K562 (cell line): ENCODE measurements around the gene ELMO1. TPM values are rescaled to one million over a fixed set of nuclear protein-coding genes. Genes with fewer than 3 reads are reported as not detected.

Experiments used
- ATAC-seq: fragments of 200-7000 bp; cut with Tn5 transposase; 3 replicates; pipeline ENCODE4 v1.9.1; 2020; ENCODE audit warnings: moderate library complexity
- BruUV-seq: library from RNA; stranded (reverse); fragments of 400-500 nt; replicated peaks from 2 replicates; lab custom pipeline; 2021; lab: Mats Ljungman, UMichigan
- CTCF ChIA-PET: fragments of 300-600 bp; formaldehyde crosslinking; extraction: SDS; loops from one replicate; lab custom pipeline; 2021; ENCODE audit warnings: low intra/inter-chr PET ratio; lab: Yijun Ruan, JAX
- POLR2A ChIA-PET: fragments of 300-600, 350-650 bp; sonication (Branson Sonifier 250); formaldehyde crosslinking; extraction: SDS; loops from one replicate; lab custom pipeline; 2021; ENCODE audit warnings: antibody characterized with exemption, inconsistent platforms; lab: Yijun Ruan, JAX
- DNase-seq, 4 experiments: peaks; one replicate each; pipeline versions ENCODE4 v3.0.0 to v3.0.0-alpha.2; 2011 to 2018; ENCODE audit warnings: low spot score in 3 of 4, mixed read lengths in 3 of 4; ENCODE audit errors: extremely low read depth in 1 of 4
- FAIRE-seq: peaks from 2 replicates; lab custom pipeline; 2011; peaks lifted over from hg19 to GRCh38; lab: Jason Lieb, UNC
- H2AFZ ChIP-seq: 2 replicates; pipeline ENCODE4 v1.6.0; 2011; ENCODE audit warnings: low read depth, low read length, control low read depth, inconsistent platforms
- H3K27ac ChIP-seq: fragments of 200-600 bp; 3 replicates; pipeline ENCODE4 v1.8.0; 2011; ENCODE audit warnings: low read depth, mild to moderate bottlenecking, control low read depth, inconsistent platforms, low read length, moderate library complexity, mixed read lengths; ENCODE audit errors: extremely low read depth
- H3K27me3 ChIP-seq, 2 experiments: fragments of 300-600 bp in 1 of 2; 2 replicates in 1 of 2; 3 replicates in 1 of 2; pipeline versions ENCODE4 v1.6.0 to v1.8.0; 2011; ENCODE audit warnings: inconsistent platforms in 2 of 2, low read length in 2 of 2, mild to moderate bottlenecking in 1 of 2, mixed read lengths in 1 of 2, moderate library complexity in 1 of 2; ENCODE audit not compliant: control insufficient read depth in 2 of 2, insufficient read depth in 2 of 2
- H3K36me3 ChIP-seq: fragments of 300-600 bp; 3 replicates; pipeline ENCODE4 v1.8.0; 2011; ENCODE audit warnings: mild to moderate bottlenecking, low read length, inconsistent platforms; ENCODE audit not compliant: control insufficient read depth, insufficient read depth
- H3K4me1 ChIP-seq, 2 experiments: fragments of 200-600 bp in 1 of 2; replicated peaks in 1 of 2; 2 replicates in 1 of 2; 3 replicates in 1 of 2; pipeline versions ENCODE4 v1.5.1 to v1.8.0; 2011; ENCODE audit warnings: inconsistent platforms in 2 of 2, low read length in 2 of 2, mild to moderate bottlenecking in 1 of 2, mixed read lengths in 1 of 2, moderate library complexity in 1 of 2; ENCODE audit not compliant: control insufficient read depth in 2 of 2, insufficient read depth in 2 of 2
- H3K4me2 ChIP-seq: 2 replicates; pipeline ENCODE4 v1.6.1; 2011; ENCODE audit warnings: low read length, control low read depth, inconsistent platforms, mixed read lengths; ENCODE audit not compliant: insufficient read depth
- H3K4me3 ChIP-seq: fragments of 200-600 bp; sonication (generic), shearing (Covaris generic); 2 replicates; pipeline ENCODE4 v1.5.1; 2016; ENCODE audit warnings: control low read depth, inconsistent platforms
- H3K79me2 ChIP-seq: fragments of 200-600 bp; 3 replicates; pipeline ENCODE4 v1.8.0; 2011; ENCODE audit warnings: low read length, inconsistent platforms; ENCODE audit not compliant: control insufficient read depth, insufficient read depth
- H3K9ac ChIP-seq, 2 experiments: 2 replicates each; pipeline versions ENCODE4 v1.6.0 to v1.6.1; 2011; ENCODE audit warnings: low read depth in 2 of 2, low read length in 2 of 2, control low read depth in 1 of 2, inconsistent platforms in 1 of 2, mild to moderate bottlenecking in 1 of 2, mixed read lengths in 1 of 2; ENCODE audit not compliant: insufficient read depth in 1 of 2
- H3K9me1 ChIP-seq: one replicate; pipeline ENCODE4 v1.6.0; 2011; ENCODE audit warnings: inconsistent platforms, mild to moderate bottlenecking, low read length, moderate library complexity; ENCODE audit not compliant: control insufficient read depth, insufficient read depth
- H3K9me3 ChIP-seq: replicated peaks from 2 replicates; pipeline ENCODE4 v1.5.1; 2011; ENCODE audit warnings: low read depth, low read length, inconsistent platforms; ENCODE audit not compliant: control insufficient read depth, insufficient read depth
- H4K20me1 ChIP-seq: replicated peaks from 2 replicates; pipeline ENCODE4 v1.6.1; 2011; ENCODE audit warnings: low read length, inconsistent platforms, mixed read lengths; ENCODE audit not compliant: control insufficient read depth, insufficient read depth
- BRF1 ChIP-seq: IDR thresholded peaks from 3 replicates; pipeline ENCODE4 v1.6.1; 2011; ENCODE audit warnings: borderline replicate concordance, mild to moderate bottlenecking; ENCODE audit not compliant: insufficient read length; ENCODE audit errors: extremely low read depth
- CBX5 ChIP-seq: IDR thresholded peaks from 2 replicates; pipeline ENCODE4 v1.6.1; 2014; ENCODE audit warnings: low read depth, borderline replicate concordance
- CHD1 ChIP-seq: fragments of 200-600 bp; sonication (generic); IDR thresholded peaks from one replicate; pipeline ENCODE4 v1.6.1; 2012; ENCODE audit warnings: mild to moderate bottlenecking, moderate library complexity, low read length, inconsistent platforms
- DLX4 ChIP-seq: fragments of 250-450 bp; sonication (Bioruptor Pico); IDR thresholded peaks from 2 replicates; pipeline ENCODE4 v1.6.1; 2021; ENCODE audit warnings: mild to moderate bottlenecking
- RBM15 ChIP-seq: fragments of 200-400 bp; formaldehyde crosslinking; IDR thresholded peaks from 2 replicates; pipeline ENCODE4 v1.6.1; 2018; ENCODE audit warnings: mild to moderate bottlenecking, low read length, moderate library complexity; ENCODE audit not compliant: insufficient read depth
- SAFB ChIP-seq: fragments of 200-400 bp; formaldehyde crosslinking; IDR thresholded peaks from 2 replicates; pipeline ENCODE4 v1.6.1; 2017; ENCODE audit warnings: low read depth, low read length, borderline replicate concordance
- TAF1 ChIP-seq: IDR thresholded peaks from 2 replicates; pipeline ENCODE4 v1.6.1; 2011; ENCODE audit warnings: mild to moderate bottlenecking, low read length, moderate library complexity; ENCODE audit not compliant: insufficient read depth, control insufficient read depth, severe bottlenecking; ENCODE audit errors: extremely low read depth
- TRIM28 ChIP-seq: fragments of 450-650 bp; IDR thresholded peaks from 2 replicates; pipeline ENCODE4 v1.6.1; 2017
- WGBS: fragments of 100-300 bp; shearing (Covaris generic); methylation state at CpG from one replicate; pipeline ENCODE4 v1.1.6; 2016; ENCODE audit warnings: low coverage, mixed read lengths; ENCODE audit not compliant: insufficient coverage; ENCODE audit errors: missing lambda C conversion rate; 5-methylcytosine and 5-hydroxymethylcytosine counted together
- in situ Hi-C: fragments of 300-500 bp; cut with MboI; formaldehyde crosslinking; loops from 4 replicates; pipeline ENCODE4 v1.15.0; 2018; ENCODE audit warnings: inconsistent platforms, mixed read lengths
- intact Hi-C: fragments of 100-400 bp; cut with micrococcal nuclease; formaldehyde crosslinking; loops from 2 replicates; pipeline ENCODE4 v1.14.2; 2022
- polyA plus RNA-seq, 8 experiments: library from polyadenylated mRNA; depleted of rRNA in 4 of 8; stranded (reverse) in 5 of 8; unstranded in 3 of 8; fragments of >200 nt; fragmentation: Nextera tagmentation in 2 of 8; fragmentation: Illumina TruSeq in 1 of 8; extraction: Ambion mirVana in 2 of 8; extraction: Trizol in 1 of 8; gene quantifications; 2 replicates each; pipeline versions ENCODE4 v1.2.1 to v1.2.3, GENCODE V29; 2011 to 2014; ENCODE audit warnings: inconsistent platforms in 1 of 8, missing spikeins in 1 of 8
- total RNA-seq, 7 experiments: library from RNA; depleted of rRNA in 6 of 7; stranded (reverse); fragments of >200 nt in 6 of 7; fragmentation: Illumina TruSeq in 2 of 7; extraction: Trizol in 2 of 7; gene quantifications; 2 replicates each; pipeline versions ENCODE4 v1.2.1 to v1.2.3, GENCODE V29; 2011 to 2021; ENCODE audit warnings: low replicate concordance in 1 of 7
- TF ChIP-seq, protein P1 (sequence below): fragments of 450-650 bp; IDR thresholded peaks from 2 replicates; pipeline ENCODE4 v1.6.1; 2017; ENCODE audit warnings: antibody characterized with exemption
- TF ChIP-seq, protein P2 (sequence below): sonication (generic); formaldehyde crosslinking; IDR thresholded peaks from 2 replicates; pipeline ENCODE4 v1.8.0; 2022; ENCODE audit warnings: missing genetic modification reagents, mild to moderate bottlenecking, borderline replicate concordance
- TF ChIP-seq, protein P3 (sequence below): sonication (generic); formaldehyde crosslinking; IDR thresholded peaks from 2 replicates; pipeline ENCODE4 v1.9.0; 2022; ENCODE audit warnings: mild to moderate bottlenecking, missing genetic modification reagents

ELMO1 gene
- total and polyA plus RNA-seq, 9 of the 15 experiments (the other 6 are each of a cell fraction or from before 2014, with no cell fraction given) = 0.36 to 7.2 (median 3.6) TPM

DNA sequence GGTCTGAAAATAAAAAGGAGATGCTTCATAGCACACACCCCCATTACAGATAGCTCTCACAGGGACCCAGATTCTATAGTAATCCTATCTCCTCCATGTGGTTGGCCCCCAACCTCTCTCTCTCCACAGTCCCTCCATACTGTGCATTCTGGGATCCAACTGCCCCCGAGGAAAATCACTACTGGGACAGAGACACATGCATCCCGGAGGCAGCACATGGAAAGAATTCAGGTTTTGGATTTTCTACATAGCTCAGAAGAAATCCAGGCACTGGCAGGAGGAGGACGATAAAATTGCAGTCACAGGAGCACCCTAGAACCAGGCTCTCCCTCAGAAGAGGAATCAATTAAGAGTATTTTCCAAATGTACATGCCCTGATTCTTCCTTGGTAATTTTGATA is 239.5 kb downstream of the ELMO1 start:
- no peak overlapping the region for H2AFZ ChIP-seq
- H3K9me3 ChIP-seq = no peaks in the 10 kb centered on the region
- CTCF ChIA-PET = interaction anchor here (0.5 to 1.2 kb wide), 4 partner anchors 182 to 624 kb away, joined by 3 read pairs; no protein-coding TSS in a partner anchor
- no peaks in the 10 kb centered on the region for H3K36me3 ChIP-seq
- H3K9ac ChIP-seq = no peak overlapping the region
- 13% methylated on average over 3 of the region's 3 CpGs for WGBS
- no peak overlapping the region for H3K4me3 ChIP-seq
- no TSS peak for BruUV-seq
- no peaks in the 10 kb centered on the region for H3K79me2 ChIP-seq
- in situ Hi-C loops = loop anchor here (10.0 kb wide), 1 partner anchor 734 kb away; no protein-coding TSS in a partner anchor
- POLR2A ChIA-PET = no interaction called here
- no peaks in the 10 kb centered on the region; the same call in 1 of the 2 replicates for H4K20me1 ChIP-seq
- no peak overlapping the region for H3K4me2 ChIP-seq
- H3K27ac ChIP-seq = no peak overlapping the region
- no peaks in the 10 kb centered on the region for H3K27me3 ChIP-seq
- no peak for FAIRE-seq
- no peak for ATAC-seq
- TF ChIP-seq SAFB = no peak
- TF ChIP-seq, protein P1, sequence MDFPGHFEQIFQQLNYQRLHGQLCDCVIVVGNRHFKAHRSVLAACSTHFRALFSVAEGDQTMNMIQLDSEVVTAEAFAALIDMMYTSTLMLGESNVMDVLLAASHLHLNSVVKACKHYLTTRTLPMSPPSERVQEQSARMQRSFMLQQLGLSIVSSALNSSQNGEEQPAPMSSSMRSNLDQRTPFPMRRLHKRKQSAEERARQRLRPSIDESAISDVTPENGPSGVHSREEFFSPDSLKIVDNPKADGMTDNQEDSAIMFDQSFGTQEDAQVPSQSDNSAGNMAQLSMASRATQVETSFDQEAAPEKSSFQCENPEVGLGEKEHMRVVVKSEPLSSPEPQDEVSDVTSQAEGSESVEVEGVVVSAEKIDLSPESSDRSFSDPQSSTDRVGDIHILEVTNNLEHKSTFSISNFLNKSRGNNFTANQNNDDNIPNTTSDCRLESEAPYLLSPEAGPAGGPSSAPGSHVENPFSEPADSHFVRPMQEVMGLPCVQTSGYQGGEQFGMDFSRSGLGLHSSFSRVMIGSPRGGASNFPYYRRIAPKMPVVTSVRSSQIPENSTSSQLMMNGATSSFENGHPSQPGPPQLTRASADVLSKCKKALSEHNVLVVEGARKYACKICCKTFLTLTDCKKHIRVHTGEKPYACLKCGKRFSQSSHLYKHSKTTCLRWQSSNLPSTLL = no peak
- TF ChIP-seq TAF1 = no peak
- TF ChIP-seq, protein P2, sequence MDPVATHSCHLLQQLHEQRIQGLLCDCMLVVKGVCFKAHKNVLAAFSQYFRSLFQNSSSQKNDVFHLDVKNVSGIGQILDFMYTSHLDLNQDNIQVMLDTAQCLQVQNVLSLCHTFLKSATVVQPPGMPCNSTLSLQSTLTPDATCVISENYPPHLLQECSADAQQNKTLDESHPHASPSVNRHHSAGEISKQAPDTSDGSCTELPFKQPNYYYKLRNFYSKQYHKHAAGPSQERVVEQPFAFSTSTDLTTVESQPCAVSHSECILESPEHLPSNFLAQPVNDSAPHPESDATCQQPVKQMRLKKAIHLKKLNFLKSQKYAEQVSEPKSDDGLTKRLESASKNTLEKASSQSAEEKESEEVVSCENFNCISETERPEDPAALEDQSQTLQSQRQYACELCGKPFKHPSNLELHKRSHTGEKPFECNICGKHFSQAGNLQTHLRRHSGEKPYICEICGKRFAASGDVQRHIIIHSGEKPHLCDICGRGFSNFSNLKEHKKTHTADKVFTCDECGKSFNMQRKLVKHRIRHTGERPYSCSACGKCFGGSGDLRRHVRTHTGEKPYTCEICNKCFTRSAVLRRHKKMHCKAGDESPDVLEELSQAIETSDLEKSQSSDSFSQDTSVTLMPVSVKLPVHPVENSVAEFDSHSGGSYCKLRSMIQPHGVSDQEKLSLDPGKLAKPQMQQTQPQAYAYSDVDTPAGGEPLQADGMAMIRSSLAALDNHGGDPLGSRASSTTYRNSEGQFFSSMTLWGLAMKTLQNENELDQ (CRISPR knock-in tag) = no peak
- TF ChIP-seq DLX4 (CRISPR knock-in tag) = no peak
- no peak for TF ChIP-seq RBM15
- TF ChIP-seq CBX5 = no peak
- TF ChIP-seq CHD1 = no peak
- no peak for TF ChIP-seq BRF1
- TF ChIP-seq, protein P3, sequence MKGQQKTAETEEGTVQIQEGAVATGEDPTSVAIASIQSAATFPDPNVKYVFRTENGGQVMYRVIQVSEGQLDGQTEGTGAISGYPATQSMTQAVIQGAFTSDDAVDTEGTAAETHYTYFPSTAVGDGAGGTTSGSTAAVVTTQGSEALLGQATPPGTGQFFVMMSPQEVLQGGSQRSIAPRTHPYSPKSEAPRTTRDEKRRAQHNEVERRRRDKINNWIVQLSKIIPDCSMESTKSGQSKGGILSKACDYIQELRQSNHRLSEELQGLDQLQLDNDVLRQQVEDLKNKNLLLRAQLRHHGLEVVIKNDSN = no peak
- TF ChIP-seq TRIM28 = no peak
- TF ChIP-seq, all 486 proteins: peak for 0
- Histone ChIP-seq H3K4me1 (no peaks in the 10 kb centered on the region), H3K9me1 (no peaks in the 10 kb centered on the region)
- no peak for DNase-seq
- intact Hi-C loops = loop anchor here (2.0 kb wide), 1 partner anchor 302 kb away; no protein-coding TSS in a partner anchor
